H1 (cell line): ENCODE measurements around the gene TSPEAR.

Source experiments
- EZH2 ChIP-seq: fragments of 200-600 bp; sonication (generic); IDR thresholded peaks from 2 replicates; pipeline ENCODE4 v1.7.1; 2012; ENCODE audit warnings: low read depth, mild to moderate bottlenecking, moderate library complexity, low read length, inconsistent platforms; ENCODE audit not compliant: severe bottlenecking
- POLR2A ChIP-seq, 2 experiments: IDR thresholded peaks; 1 replicate in 1 of 2; 2 replicates in 1 of 2; pipeline ENCODE4 v1.6.1; 2011; ENCODE audit warnings: low read depth in 2 of 2, low read length in 2 of 2, mild to moderate bottlenecking in 2 of 2; ENCODE audit errors: control extremely low read depth in 1 of 2
- POU5F1 ChIP-seq: IDR thresholded peaks from 2 replicates; pipeline ENCODE4 v1.6.1; 2011; ENCODE audit warnings: low read depth, mild to moderate bottlenecking, low read length, moderate library complexity
- RBBP5 ChIP-seq: IDR thresholded peaks from 2 replicates; pipeline ENCODE4 v1.7.1; 2012; ENCODE audit warnings: low read depth, mild to moderate bottlenecking, inconsistent platforms, low read length, moderate library complexity, borderline replicate concordance
- SP1 ChIP-seq: IDR thresholded peaks from 2 replicates; pipeline ENCODE4 v1.6.1; 2011; ENCODE audit warnings: low read depth, low read length
- TF ChIP-seq, protein P1 (sequence below), 3 experiments: IDR thresholded peaks; 1 replicate in 2 of 3; 2 replicates in 1 of 3; pipeline versions ENCODE4 v1.5.1 to v1.6.1; 2011; ENCODE audit warnings: low read length in 3 of 3, mild to moderate bottlenecking in 3 of 3, inconsistent platforms in 2 of 3, low read depth in 1 of 3, moderate library complexity in 1 of 3; ENCODE audit not compliant: insufficient read depth in 1 of 3; ENCODE audit errors: control extremely low read depth in 1 of 3

DNA sequence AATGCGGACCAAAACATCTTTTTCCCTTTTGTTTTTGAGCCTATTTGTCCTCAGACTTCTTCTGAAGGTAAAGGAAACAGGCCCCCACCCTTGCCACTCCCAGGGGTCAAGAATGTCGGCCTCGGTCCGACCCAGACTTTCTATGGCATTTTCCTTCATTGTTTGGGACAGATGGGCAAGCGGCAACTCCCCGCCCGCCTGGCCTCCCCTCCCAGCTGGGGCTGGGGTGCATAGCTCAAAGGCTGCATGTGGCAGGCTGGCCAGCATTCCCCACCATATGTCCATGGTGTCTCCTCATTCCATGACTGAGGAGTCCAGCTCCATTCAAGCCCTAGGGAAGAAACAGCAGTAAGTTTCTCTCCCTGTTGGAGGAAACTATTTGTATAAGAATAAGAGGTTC lies 29.4 kb upstream of the TSPEAR start:
- TF ChIP-seq, protein P1, sequence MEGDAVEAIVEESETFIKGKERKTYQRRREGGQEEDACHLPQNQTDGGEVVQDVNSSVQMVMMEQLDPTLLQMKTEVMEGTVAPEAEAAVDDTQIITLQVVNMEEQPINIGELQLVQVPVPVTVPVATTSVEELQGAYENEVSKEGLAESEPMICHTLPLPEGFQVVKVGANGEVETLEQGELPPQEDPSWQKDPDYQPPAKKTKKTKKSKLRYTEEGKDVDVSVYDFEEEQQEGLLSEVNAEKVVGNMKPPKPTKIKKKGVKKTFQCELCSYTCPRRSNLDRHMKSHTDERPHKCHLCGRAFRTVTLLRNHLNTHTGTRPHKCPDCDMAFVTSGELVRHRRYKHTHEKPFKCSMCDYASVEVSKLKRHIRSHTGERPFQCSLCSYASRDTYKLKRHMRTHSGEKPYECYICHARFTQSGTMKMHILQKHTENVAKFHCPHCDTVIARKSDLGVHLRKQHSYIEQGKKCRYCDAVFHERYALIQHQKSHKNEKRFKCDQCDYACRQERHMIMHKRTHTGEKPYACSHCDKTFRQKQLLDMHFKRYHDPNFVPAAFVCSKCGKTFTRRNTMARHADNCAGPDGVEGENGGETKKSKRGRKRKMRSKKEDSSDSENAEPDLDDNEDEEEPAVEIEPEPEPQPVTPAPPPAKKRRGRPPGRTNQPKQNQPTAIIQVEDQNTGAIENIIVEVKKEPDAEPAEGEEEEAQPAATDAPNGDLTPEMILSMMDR (IDR thresholded peaks at IDR 0.05; ENCODE audit: control extremely low read depth in 1 of 3, insufficient read depth in 1 of 3, low read depth in 1 of 3, low read length in 3 of 3), result no peak
- no peak for TF ChIP-seq POLR2A (IDR thresholded peaks at IDR 0.05; ENCODE audit: control extremely low read depth in 1 of 2, low read depth in 2 of 2, low read length in 2 of 2)
- no peak for TF ChIP-seq EZH2
- no peak for TF ChIP-seq SP1
- TF ChIP-seq RBBP5, result no peak
- TF ChIP-seq POU5F1, result no peak
